Right renal cortex interstitium (tissue), 3 donors: ENCODE measurements around the gene SH2D6. TPM values are rescaled to one million over a fixed set of nuclear protein-coding genes. Genes with fewer than 3 reads are reported as not detected.
"Not testable (repeated sequence)": the region's sequence is repeated elsewhere in the genome, so short reads cannot be mapped to it uniquely, and the experiment has no call there.

ENCODE experiments used
- DNase-seq, 3 donors: peaks; one replicate each; pipeline ENCODE4 v3.0.0-alpha.2; 2013; ENCODE audit warnings: low read depth in 3 of 3, low spot score in 2 of 3
- polyA plus RNA-seq, 3 donors: library from polyadenylated mRNA; unstranded; fragments of 120-200 nt; gene quantifications; one replicate each; pipeline ENCODE4 v1.2.1, GENCODE V29; 2013; ENCODE audit not compliant: insufficient read length in 3 of 3

SH2D6 gene
- polyA plus RNA-seq, 3 donors = 0.50 to 0.83 (median 0.82) TPM

DNA sequence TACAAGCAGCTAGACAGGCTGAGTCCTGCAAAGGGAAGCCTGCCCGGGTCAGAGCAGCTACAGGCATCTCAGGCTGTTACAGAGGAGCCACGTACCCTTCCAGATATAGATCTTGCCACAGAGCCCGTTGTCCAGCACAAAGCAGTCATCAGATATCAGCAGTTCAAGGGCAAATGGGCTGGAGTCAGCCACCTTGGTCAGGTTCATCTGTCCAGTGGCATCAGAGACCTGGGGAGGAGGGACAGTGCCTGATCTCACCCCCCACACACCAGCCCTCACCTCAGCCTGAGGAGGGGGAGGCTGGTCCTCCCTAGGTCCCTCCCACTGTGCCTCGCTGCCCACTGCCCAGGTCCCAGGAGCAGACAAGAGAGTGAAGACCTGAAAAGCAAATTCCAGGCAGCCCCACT is 20.6 kb upstream of the SH2D6 start:
- DNase-seq = no peak

- DNase-seq = no peak
Measured at GRCh38 chr2:85398426-85399182, 19.9 kb upstream of the SH2D6 start.

GRCh38 chr2:85399183-85399455 is 19.4 kb upstream of the SH2D6 start:
- no peak for DNase-seq

GRCh38 chr2:85400023-85400422 is 18.5 kb upstream of the SH2D6 start:
- no peak for DNase-seq

DNA sequence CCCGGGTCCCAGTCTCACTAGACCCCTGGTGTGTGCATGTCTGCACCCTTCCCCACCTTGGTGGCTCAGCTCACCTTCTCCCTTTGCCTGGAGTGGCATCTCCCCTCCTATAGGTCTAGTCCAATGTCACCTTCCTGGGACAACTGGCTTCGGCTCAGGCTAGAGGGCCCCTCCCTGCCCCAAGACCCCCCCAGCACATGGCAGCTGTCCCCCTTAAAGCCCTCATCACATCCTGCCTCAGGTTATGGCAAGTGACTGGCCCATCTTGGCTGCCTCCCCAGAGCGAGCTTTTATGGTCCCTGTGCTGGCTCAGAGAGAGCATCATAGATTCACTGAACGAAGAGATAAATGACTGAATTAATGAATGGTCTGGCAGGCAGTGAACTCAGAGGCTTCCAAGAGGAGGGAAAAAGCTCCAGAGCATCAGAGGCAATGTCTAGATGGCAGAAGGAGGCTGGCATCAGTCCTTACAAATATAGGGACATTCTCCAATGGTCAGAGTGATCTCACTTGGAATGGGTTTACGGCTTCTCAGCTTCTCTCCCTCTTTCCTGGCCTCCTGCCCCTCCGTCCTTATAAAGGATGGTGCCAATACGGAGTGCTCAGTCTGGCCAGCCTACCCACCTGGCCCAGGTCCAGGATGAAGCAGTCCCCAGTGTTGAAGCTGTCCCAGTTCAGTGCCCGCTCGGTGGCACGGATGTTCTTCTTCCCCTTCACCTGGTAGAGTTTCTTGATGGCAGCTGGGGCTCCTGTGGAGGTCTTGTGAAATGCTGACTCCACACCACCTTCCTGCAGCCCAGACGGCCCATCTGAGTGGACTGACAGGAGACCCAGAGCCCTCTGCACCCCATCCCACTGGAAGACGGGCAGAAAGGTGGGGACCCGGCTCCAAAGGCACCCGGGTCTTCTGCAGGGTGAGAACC is 17.7 kb upstream of the SH2D6 start:
- DNase-seq = no peak

GRCh38 chr2:85401464-85401805 is 17.1 kb upstream of the SH2D6 start:
- no peak for DNase-seq

DNA sequence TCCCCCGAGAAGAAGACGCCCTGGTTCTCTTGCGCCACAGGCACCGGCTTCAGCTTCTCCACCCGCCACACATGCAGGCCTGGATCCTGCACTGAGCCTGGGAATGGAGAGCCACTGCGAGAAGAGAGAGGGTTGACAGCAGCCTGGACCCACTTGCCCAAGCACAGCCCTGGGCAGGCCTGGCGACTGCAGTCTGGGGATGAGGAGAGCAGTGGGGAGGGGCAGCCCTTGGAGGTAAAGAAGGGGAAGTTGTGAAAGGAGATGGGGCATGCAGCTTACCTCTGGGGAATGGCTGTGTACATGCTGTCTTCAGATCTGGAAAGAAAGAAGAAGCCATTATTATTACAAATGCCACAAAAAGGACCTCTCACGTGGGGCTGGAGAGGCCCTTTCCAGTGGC is 16.7 kb upstream of the SH2D6 start:
- DNase-seq = no peak

DNA sequence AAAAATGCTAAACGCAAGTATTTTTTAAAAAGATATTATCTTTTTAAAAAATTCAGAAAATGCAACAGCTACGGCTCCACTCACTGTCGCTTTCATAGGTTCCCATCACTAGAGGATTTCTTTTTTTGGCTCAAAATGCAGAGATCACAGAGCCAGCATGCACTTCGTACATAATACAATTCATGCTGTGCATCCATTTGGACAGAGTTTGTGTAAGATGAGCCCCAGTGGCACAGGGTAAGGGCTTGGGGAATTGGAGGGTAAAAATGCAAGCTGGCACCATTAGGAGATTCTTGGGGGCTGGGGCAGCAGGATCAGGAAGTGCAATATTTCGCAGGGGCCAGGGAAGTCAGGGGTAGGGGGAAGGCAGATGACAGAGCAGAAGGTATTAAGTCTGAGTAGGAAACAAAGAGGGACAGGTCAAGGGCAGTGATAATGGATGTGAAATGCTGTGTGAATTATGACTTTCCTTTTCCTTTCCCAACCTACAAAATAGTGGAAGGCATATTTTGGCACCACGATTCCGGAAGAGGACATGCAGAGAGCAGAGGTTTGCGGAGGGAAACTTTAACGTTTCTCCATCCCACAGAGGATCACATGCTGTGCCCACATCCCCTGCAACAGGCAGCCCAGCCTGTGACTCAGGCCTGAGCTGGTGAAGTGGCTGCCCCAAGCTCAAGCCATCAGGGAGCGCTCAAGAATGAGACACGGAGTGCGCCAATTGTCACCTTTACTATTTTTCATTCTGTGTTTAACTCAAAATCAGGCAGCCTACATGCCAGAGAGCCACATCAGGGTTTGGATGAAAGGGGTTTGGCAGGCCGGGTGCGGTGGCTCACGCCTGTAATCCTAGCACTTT is 13.1 kb upstream of the SH2D6 start:
- no peak for DNase-seq

DNA sequence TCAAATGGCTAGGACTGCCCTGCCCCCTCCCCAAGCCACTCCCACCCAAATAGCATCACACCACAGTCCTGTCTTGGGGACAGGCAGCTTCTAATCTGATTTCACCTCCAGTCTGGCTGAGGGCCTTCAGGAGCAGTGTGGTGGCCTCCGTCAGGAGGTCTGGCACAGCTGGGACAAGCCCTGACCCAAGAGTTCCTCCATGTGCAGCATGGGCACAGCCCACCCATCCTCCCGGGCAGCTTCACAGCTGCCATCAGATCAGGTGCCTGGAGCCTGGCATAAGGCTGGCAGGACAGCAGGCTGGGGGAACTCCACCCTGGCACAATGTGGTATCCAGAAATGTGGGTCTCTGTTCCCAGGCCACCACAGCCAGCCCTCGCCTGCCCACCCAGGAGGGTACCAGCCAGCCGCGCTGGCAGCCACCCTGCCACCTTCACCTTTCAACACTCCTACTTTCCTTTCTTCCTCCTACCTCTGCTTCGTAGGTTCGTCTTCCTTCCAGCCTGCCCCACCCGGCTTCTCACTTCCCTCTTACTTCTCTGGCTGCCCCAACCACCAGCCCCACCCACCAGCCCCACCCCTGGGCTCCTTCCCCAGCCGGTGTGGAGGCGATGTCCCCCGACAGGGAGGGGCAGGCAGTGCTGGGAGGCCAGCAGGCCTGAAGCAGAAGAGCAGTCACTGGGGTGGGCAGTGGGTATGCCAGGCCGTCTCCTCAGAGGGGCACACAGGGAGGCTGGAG is 8.5 kb upstream of the SH2D6 start, which contains the start of gene CAPG:
CAPG (minus strand) TSS at position 522 of the 739 bp plus-strand sequence. CDS start 8,221 bp downstream, outside the sequence.
- DNase-seq = no peak

GRCh38 chr2:85410584-85411404 is 7.7 kb upstream of the SH2D6 start:
- no peak for DNase-seq

GRCh38 chr2:85411405-85411748 is 7.1 kb upstream of the SH2D6 start:
- DNase-seq = no peak

GRCh38 chr2:85413592-85414420 is 4.7 kb upstream of the SH2D6 start:
- DNase-seq = no peak

- DNase-seq = not testable (repeated sequence)
Measured at GRCh38 chr2:85414421-85414759, 4.1 kb upstream of the SH2D6 start.

- DNase-seq = no peak
Measured at GRCh38 chr2:85414761-85415553, 3.6 kb upstream of the SH2D6 start.

- DNase-seq = no peak
Measured at GRCh38 chr2:85415980-85416650, 2.4 kb upstream of the SH2D6 start.

DNA sequence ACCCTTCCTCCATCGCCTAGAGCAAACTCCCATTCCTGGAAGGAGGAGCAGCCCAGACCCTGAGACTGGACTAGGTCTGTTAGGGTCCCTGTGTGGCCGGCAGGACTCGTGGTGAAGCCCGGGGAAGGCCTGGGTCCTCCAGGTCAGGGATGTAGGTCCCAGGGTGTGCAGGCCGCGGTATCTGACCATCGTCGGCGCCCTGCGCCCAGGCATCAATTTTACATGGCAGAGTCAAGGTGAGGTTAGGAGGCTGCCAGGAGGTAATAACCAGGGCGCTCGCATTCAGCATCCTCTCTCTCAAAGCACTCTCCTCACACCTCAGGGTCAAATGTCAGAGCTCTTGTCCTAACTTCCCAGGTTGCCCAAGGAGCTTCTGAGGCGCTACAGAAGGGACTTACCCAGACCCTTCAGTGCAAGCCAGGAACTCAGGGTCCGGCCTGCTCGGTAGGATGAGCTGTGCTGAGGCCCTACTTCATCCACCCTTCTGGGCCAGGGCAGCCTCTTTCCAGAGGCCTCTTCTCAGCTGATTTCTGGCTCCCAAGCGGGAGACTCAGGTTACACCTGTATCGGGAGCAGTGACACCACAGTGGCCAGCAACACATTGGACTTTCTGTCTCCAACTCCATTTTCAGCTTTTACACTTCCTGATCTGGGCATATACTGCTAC is 628 bp downstream of the SH2D6 start:
- DNase-seq = no peak
